Measurements from ENCODE around the gene ARHGAP42. TPM values are rescaled to one million over a fixed set of nuclear protein-coding genes. Genes with fewer than 3 reads are reported as not detected.

ARHGAP42 gene
- total RNA-seq, 1 donor from 2014 or later: 21.6 TPM

- H3K27ac Mint-ChIP-seq (ENCODE audit: unreplicated experiment): no peak overlapping the region
- H3K9me3 Mint-ChIP-seq: no peaks in the 10 kb centered on the region
- H3K4me3 Mint-ChIP-seq: no peak overlapping the region
These were observed 18.4 kb downstream of the ARHGAP42 start for GRCh38 chr11:100705447-100705846.

GRCh38 chr11:100706179-100706578 is 19.1 kb downstream of the ARHGAP42 start:
- Mint-ChIP-seq H3K9me3 (no peaks in the 10 kb centered on the region), H3K4me3 (no peak overlapping the region), H3K36me3 (ENCODE audit: low read depth) (peaks cover 1% of the 10 kb centered on the region), H3K27ac (ENCODE audit: unreplicated experiment) (no peak overlapping the region), H3K27me3 (ENCODE audit: low read depth) (no peaks in the 10 kb centered on the region), H3K4me1 (peaks cover 34% of the 10 kb centered on the region)
- no peak for DNase-seq (ENCODE audit: low read depth, low spot score)
- no peak for TF ChIP-seq CTCF (conservative IDR thresholded peaks at IDR 0.05)

More at GRCh38 chr11:100705447-100705846, 18.4 kb downstream of the ARHGAP42 start:
- TF ChIP-seq CTCF (conservative IDR thresholded peaks at IDR 0.05): no peak
- Mint-ChIP-seq H3K36me3 (ENCODE audit: low read depth) (peaks cover 9% of the 10 kb centered on the region), H3K4me1 (peaks cover 34% of the 10 kb centered on the region), H3K27me3 (ENCODE audit: low read depth) (no peaks in the 10 kb centered on the region)
- DNase-seq (ENCODE audit: low read depth, low spot score): no peak

- H3K27me3 Mint-ChIP-seq (ENCODE audit: low read depth): no peaks in the 10 kb centered on the region
- no peaks in the 10 kb centered on the region for H3K36me3 Mint-ChIP-seq (ENCODE audit: low read depth)
- no peak for DNase-seq (ENCODE audit: low read depth, low spot score)
- no peak for TF ChIP-seq CTCF (conservative IDR thresholded peaks at IDR 0.05)
- peaks cover 21% of the 10 kb centered on the region for H3K4me1 Mint-ChIP-seq
- no peaks in the 10 kb centered on the region for H3K9me3 Mint-ChIP-seq
- no peak overlapping the region for H3K4me3 Mint-ChIP-seq
- H3K27ac Mint-ChIP-seq (ENCODE audit: unreplicated experiment): no peak overlapping the region
These were observed 22.3 kb downstream of the ARHGAP42 start for GRCh38 chr11:100709233-100709957.

- H3K36me3 Mint-ChIP-seq (ENCODE audit: low read depth): peaks cover 3% of the 10 kb centered on the region
- DNase-seq (ENCODE audit: low read depth, low spot score): no peak
- no peaks in the 10 kb centered on the region for H3K27me3 Mint-ChIP-seq (ENCODE audit: low read depth)
- H3K9me3 Mint-ChIP-seq: peaks cover 3% of the 10 kb centered on the region
- no peak for TF ChIP-seq CTCF (conservative IDR thresholded peaks at IDR 0.05)
- no peak overlapping the region for H3K27ac Mint-ChIP-seq (ENCODE audit: unreplicated experiment)
- peaks cover 9% of the 10 kb centered on the region for H3K4me1 Mint-ChIP-seq
- H3K4me3 Mint-ChIP-seq: no peak overlapping the region
These were observed 24.9 kb downstream of the ARHGAP42 start for GRCh38 chr11:100711984-100712383.

GRCh38 chr11:100712583-100712982 is 25.5 kb downstream of the ARHGAP42 start:
- no peak for DNase-seq (ENCODE audit: low read depth, low spot score)
- Mint-ChIP-seq H3K9me3 (peaks cover 3% of the 10 kb centered on the region), H3K27me3 (ENCODE audit: low read depth) (no peaks in the 10 kb centered on the region), H3K27ac (ENCODE audit: unreplicated experiment) (no peak overlapping the region), H3K4me1 (peaks cover 9% of the 10 kb centered on the region), H3K36me3 (ENCODE audit: low read depth) (peaks cover 3% of the 10 kb centered on the region), H3K4me3 (no peak overlapping the region)
- no peak for TF ChIP-seq CTCF (conservative IDR thresholded peaks at IDR 0.05)
